GM18502 (cell line): ENCODE results near the gene ZNF77.
A peak's percentile ranks its signal among the peaks of the same experiment; 100 is the strongest.
"Not testable (repeated sequence)": the region's sequence is repeated elsewhere in the genome, so short reads cannot be mapped to it uniquely, and the experiment has no call there.

ENCODE experiments used
- ATAC-seq: cut with Tn5 transposase; IDR thresholded peaks from one replicate; pipeline ENCODE4 v1.9.1; 2021; ENCODE audit warnings: mild to moderate bottlenecking; ENCODE audit not compliant: unreplicated experiment, poor library complexity

Gene ZNF77

GRCh38 chr19:2973229-2973628 lies 28.5 kb upstream of the ZNF77 start:
- ATAC-seq: no peak

GRCh38 chr19:2970201-2970835 lies 25.5 kb upstream of the ZNF77 start:
- ATAC-seq: no peak

DNA sequence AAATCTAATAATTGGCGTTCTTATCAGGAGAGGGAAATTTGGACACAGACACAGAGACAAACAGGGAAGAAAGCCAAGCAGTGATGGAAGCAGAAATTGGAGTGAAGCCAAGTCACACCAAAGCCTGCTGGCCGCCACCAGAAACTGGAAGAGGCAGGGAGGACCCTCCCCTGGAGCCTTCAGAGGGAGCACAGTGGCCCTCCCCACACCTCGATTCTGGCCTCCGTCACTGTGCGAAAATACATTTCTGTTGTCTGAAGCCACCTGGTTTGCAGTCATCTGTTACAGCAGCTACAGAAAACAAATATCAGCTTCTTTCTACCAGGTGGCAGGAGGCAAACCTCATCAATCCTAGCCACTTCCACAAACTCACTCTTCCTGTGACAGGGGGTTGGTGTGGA lies 24.3 kb upstream of the ZNF77 start:
- ATAC-seq: no peak

DNA sequence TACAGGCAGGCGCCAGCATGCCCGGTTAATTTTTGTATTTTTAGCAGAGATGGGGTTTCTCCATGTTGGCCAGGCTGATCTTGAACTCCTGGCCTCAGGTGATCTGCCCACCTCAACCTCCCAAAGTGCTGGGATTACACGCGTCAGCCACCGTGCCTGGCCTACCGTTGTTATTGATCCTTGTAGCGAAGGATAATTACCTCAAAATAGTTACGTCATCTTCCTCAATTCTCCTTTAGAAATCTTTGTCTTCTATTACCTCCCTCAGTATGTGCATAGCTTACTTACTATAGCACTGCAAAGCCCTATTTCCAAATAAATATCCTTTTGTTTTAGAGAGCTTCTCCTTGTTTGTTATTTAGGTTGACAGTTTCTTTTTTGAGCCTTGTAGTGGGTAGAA lies 23.2 kb upstream of the ZNF77 start:
- no peak for ATAC-seq

DNA sequence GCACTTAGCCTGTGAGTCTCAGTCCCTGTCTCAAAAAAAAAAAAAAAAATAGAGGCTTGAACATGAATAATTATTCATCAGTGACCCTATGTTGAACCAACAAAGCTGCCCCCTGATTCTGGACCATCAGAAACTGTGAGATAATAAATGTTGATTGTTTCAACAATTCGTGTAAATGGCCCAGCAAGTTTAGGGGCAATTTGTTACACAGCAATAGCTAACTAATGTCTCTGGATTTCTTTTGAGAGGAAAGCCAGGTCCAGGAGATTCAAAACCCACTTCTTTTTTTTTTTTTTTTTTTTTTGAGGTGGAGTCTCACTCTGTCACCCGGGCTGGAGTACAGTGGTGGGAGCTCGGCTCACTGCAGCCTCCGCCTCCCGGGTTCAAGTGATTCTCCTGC lies 20.1 kb upstream of the ZNF77 start:
- ATAC-seq: no peak

DNA sequence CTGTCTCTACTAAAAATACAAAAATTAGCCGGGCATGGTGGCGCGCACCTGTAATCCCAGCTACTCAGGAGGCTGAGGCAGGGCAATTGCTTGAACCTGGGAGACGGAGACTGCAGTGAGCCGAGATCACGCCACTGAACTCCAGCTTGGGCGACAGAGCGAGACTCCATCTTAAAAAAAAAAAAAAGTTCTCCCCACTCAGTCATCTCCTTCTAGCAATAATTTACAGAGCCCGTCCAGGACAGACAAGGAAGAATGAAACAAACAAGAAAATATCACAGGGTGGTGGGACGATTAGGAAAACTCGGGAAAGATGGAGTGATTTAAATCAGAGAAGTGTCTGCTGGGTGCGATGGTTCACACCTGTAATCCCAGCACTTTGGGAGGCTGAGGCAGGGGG lies 18.9 kb upstream of the ZNF77 start:
- ATAC-seq: not testable (repeated sequence)

DNA sequence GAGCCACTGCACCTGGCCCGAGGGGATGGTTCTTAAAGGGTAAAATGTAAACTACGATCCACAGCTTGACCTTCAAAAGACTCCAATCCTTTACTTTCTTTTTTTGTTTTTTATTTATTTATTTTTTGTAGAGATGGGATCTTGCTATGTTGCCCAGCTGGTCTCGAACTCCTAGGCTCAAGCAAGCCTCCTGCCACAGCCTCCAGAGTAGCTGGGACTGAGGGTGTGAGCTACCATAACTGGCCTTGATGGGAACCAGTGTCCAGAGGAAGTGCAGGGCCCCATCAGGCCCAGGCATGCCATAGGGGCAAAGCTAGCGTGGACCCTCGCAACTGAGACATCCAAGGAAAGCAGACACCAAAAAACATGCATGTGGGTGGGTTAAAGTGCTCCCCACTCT lies 18.4 kb upstream of the ZNF77 start:
- ATAC-seq: no peak

GRCh38 chr19:2962018-2962670 lies 17.4 kb upstream of the ZNF77 start:
- no peak for ATAC-seq

DNA sequence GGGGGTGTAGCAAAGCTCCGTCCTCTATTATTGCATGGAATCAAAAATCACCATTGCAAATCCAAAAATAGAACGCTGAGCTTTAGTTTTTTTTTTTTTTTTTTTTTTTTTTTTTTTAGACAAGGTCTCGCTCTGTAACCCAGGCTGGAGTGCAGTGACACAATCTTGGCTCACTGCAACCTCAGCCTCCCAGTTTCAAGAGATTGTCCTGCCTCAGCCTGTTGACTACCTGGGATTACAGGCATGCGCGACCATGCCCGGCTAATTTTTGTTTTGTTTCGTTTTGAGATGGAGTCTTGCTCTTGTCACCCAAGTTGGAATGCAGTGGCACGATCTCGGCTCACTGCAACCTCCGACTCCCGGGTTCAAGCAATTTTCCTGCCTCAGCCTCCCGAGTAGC lies 15.3 kb upstream of the ZNF77 start:
- no peak for ATAC-seq

DNA sequence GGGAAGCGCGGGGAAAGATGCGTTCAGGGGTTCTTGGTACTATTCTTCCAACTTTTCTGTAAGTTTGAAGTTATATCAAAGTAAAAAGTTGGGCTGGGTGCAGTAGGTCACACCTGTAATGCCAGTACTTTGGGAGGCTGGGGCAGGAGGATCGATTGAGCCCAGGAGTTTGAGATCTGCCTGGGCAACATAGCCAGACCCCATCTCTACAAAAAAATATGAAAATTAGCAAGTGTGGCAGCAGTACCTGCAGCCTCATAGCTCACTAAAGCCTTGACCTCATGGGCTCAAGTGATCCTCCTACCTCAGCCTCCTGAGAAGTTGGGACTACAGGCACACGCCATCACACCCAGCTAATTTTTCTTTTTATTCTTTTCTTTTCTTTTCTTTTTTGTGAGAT lies 12.4 kb upstream of the ZNF77 start:
- ATAC-seq: no peak

- no peak for ATAC-seq
These were observed 8.2 kb upstream of the ZNF77 start for GRCh38 chr19:2952953-2953481.

GRCh38 chr19:2950286-2951124 lies 5.7 kb upstream of the ZNF77 start:
- peak; percentile 92 for ATAC-seq

DNA sequence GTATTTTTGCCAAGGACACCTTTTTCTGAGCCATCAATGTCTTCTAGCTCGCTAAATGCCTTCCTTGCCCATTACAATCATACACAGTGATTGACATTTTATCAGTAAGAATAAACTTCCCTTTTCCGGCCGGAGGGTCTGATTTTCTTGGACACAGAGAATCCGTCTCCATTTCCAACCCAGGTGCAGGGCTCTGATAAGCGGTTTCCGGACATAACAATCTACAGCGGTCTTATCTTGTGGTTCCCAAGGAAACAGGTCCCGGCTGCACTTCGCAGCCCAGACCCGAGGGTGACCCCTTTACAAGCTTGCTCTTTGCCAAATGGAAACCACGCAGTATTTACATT lies 5.1 kb upstream of the ZNF77 start:
- peak; percentile 9 for ATAC-seq

DNA sequence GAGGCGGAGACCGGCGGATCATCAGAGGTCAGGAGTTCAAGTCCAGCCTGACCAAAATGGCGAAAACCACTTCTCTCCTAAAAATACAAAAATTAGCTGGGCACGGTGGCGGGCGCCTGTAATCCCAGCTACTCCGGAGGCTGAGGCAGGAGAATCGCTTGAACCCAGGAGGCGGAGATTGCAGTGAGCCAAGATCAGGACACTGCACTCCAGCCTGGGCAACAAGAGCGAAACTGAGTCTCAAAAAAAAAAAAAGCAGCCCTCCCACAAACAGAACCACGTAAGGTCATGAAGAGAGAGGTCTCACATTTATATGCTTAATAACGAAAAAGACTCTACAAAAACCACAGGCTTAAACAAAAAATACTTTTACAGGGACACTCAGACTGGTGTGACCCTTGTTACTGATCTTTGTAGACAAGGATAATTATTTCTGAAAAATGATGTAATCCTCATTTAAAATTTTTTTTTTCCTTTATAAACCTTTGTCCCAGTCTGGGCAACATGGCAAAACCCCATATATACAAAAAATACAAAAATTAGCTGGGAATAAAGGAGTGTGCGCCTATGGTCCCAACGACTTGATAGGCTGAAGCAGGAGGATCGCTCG lies 909 bp upstream of the ZNF77 start:
- no peak for ATAC-seq

GRCh38 chr19:2944403-2944774 lies 382 bp downstream of the ZNF77 start:
- no peak for ATAC-seq

GRCh38 chr19:2942928-2943640 lies 1.7 kb downstream of the ZNF77 start:
- no peak for ATAC-seq

- ATAC-seq: not testable (repeated sequence)
These were observed 8.9 kb downstream of the ZNF77 start for GRCh38 chr19:2935863-2936262.

DNA sequence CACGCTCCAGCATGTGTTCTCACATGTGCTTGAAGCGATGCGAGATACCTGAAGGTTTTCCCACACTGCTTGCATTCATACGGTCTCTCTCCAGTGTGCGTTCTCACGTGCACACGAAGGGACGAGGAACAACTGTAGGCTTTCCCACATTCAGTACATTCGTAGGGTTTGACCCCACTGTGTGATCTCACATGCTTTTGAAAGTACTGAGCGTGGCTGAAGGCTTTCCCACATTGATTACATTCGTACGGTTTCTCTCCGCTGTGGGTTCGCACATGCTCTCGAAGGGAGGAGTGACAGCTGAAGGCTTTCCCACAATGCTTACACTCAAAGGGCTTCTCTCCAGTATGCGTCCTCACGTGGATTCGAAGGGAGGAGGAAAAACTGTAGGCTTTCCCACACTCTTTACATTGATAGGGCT lies 11.3 kb downstream of the ZNF77 start:
- no peak for ATAC-seq

DNA sequence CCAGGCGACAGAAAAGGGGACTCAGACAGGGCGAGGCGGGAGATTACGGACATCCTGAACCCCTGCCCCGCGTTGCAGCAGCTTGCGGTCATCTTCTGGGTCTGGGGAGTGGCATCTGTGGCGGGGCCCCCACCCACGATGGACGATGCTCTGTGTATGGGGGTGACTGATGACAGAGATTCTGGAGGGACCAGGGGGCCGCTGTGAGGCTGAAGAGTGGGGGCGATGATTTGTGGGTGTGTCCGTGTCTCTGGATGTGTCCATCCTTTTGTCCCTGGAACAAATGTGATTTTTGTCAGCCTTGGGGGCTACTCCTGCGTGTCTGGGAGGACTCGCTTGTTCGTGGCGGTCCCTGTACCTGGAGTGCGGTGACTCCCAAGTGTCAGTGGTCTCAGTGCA lies 17.7 kb downstream of the ZNF77 start:
- no peak for ATAC-seq

DNA sequence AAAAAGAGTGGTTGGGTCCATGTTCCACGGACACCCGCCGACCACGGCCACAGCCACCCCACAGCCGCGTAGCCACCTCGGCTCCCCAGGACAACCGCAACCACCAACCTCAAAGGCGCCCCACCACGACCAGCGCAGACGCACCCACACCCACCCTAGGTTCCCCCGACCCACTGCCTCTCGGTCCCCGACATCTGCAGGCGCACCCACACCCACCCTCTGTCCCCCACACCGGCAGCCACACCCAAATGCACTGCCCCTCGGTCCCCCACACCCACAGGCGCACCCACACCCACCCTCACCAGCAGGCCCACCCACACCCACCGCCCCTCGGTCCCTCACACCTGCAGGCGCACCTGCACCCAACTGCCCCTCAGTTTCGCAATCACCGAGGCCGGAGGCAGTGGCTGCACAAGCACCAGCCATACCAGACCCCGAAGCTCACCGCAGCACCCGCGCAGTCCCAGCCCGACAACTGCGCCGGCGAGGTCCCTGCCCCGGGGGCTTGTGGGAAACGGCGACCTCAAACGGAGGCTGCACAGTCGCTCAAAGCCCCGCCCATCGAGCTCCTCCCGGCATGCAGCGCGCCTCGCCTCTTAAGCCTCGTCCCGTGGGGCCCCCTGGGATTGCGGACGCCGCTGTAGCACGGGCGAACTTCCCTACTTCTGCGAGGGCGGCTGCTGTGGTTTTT lies 18.3 kb downstream of the ZNF77 start:
- ATAC-seq: no peak
